Tibial artery (tissue), 4 donors: Measurements from ENCODE around the gene UCN2.
"Not testable (repeated sequence)": the region's sequence is repeated elsewhere in the genome, so short reads cannot be mapped to it uniquely, and the experiment has no call there.

ENCODE experiments used
- DNase-seq, 2 donors: peaks; one replicate each; pipeline ENCODE4 v3.0.0-alpha.2; 2019
- H3K27ac ChIP-seq, 2 donors: fragments of 200-600 bp; sonication (generic) in 1 of 2; 1 replicate in 1 of 2; 2 replicates in 1 of 2; pipeline ENCODE4 v1.5.1; 2018 to 2019; ENCODE audit warnings: mild to moderate bottlenecking in 1 of 2
- H3K27me3 ChIP-seq, 2 donors: fragments of 200-600 bp; sonication (generic) in 1 of 2; one replicate each; pipeline versions ENCODE4 v1.5.1 to v1.6.0; 2016 to 2019
- H3K36me3 ChIP-seq, 3 donors: fragments of 200-600 bp; sonication (generic) in 2 of 3; one replicate each; pipeline ENCODE4 v1.5.1; 2016 to 2019; ENCODE audit warnings: mild to moderate bottlenecking in 2 of 3
- H3K4me1 ChIP-seq, 4 donors: fragments of 200-600 bp; sonication (generic) in 2 of 4; 1 replicate in 3 of 4; 2 replicates in 1 of 4; pipeline ENCODE4 v1.5.1; 2016 to 2019
- H3K4me3 ChIP-seq, 2 donors: fragments of 200-600 bp; sonication (generic) in 1 of 2; 1 replicate in 1 of 2; 2 replicates in 1 of 2; pipeline ENCODE4 v1.5.1; 2018 to 2019; ENCODE audit warnings: mild to moderate bottlenecking in 2 of 2
- H3K9me3 ChIP-seq, 3 donors: fragments of 200-600 bp; sonication (generic) in 1 of 3; one replicate each; pipeline ENCODE4 v1.5.1; 2016 to 2019
- CTCF ChIP-seq, 2 experiments: fragments of 200-600 bp in 1 of 2; fragments of 450-650 bp in 1 of 2; IDR thresholded peaks; one replicate each; pipeline ENCODE4 v1.5.1; 2017 to 2019; ENCODE audit warnings: antibody characterized with exemption in 2 of 2, mild to moderate bottlenecking in 1 of 2, moderate library complexity in 1 of 2
- intact Hi-C: fragments of 100-400 bp; cut with DNase I; formaldehyde crosslinking; loops from one replicate; pipeline ENCODE4 v1.15.0; 2023; ENCODE audit warnings: low total_unique reads

UCN2 gene

GRCh38 chr3:48552111-48552951, 11.2 kb downstream of the UCN2 start:
- DNase-seq: no peak
- peaks cover 0 to 13% (median 6%) of the 10 kb centered on the region in 3 donors for H3K36me3 ChIP-seq
- intact Hi-C loops: no loop called here
- H3K4me1 ChIP-seq: peaks cover 0 to 21% (median 10%) of the 10 kb centered on the region in 4 donors
- no peaks in the 10 kb centered on the region for H3K27me3 ChIP-seq
- H3K9me3 ChIP-seq: no peaks in the 10 kb centered on the region
- H3K4me3 ChIP-seq: no peak overlapping the region
- H3K27ac ChIP-seq: no peak overlapping the region
- TF ChIP-seq CTCF (IDR thresholded peaks at IDR 0.05): no peak

GRCh38 chr3:48551651-48552050, 11.9 kb downstream of the UCN2 start:
- H3K4me3 ChIP-seq, intact Hi-C loops, H3K27ac ChIP-seq, H3K27me3 ChIP-seq, DNase-seq, H3K9me3 ChIP-seq: not testable (repeated sequence)
- peaks cover 2 to 15% (median 6%) of the 10 kb centered on the region in 3 donors for H3K36me3 ChIP-seq
- peaks cover 0 to 18% (median 8%) of the 10 kb centered on the region in 4 donors for H3K4me1 ChIP-seq

- intact Hi-C loops: loop anchor here (2.0 to 10.0 kb wide), 2 partner anchors 84 to 154 kb away; no protein-coding TSS in a partner anchor
Observed at GRCh38 chr3:48548729-48549705, 14.6 kb downstream of the UCN2 start.

GRCh38 chr3:48548126-48548525, 15.5 kb downstream of the UCN2 start:
- TF ChIP-seq CTCF (IDR thresholded peaks at IDR 0.05): no peak
- Histone ChIP-seq H3K4me3 (no peak overlapping the region), H3K27me3 (no peaks in the 10 kb centered on the region), H3K36me3 (peaks cover 6 to 20% (median 6%) of the 10 kb centered on the region in 3 donors), H3K4me1 (peaks cover 0 to 3% (median 0%) of the 10 kb centered on the region in 4 donors), H3K27ac (no peak overlapping the region), H3K9me3 (no peaks in the 10 kb centered on the region)
- DNase-seq: no peak
- intact Hi-C loops: loop anchor here (2.0 to 10.0 kb wide), 2 partner anchors 83 to 153 kb away; no protein-coding TSS in a partner anchor

More at GRCh38 chr3:48548729-48549705, 14.6 kb downstream of the UCN2 start:
- H3K27ac ChIP-seq: peak overlapping the region; percentile 11 to 17
- H3K4me1 ChIP-seq: peaks cover 0 to 3% (median 0%) of the 10 kb centered on the region in 4 donors
- peak; percentile 95 to 99 for TF ChIP-seq CTCF (IDR thresholded peaks at IDR 0.05)
- H3K4me3 ChIP-seq: no peak overlapping the region
- H3K36me3 ChIP-seq: peaks cover 6 to 15% (median 6%) of the 10 kb centered on the region in 3 donors
- H3K9me3 ChIP-seq: no peaks in the 10 kb centered on the region
- H3K27me3 ChIP-seq: no peaks in the 10 kb centered on the region
- DNase-seq: peak; percentile 88 to 93

GRCh38 chr3:48546203-48546829, 17.3 kb downstream of the UCN2 start:
- Histone ChIP-seq H3K36me3 (peaks cover 6 to 26% (median 6%) of the 10 kb centered on the region in 3 donors), H3K4me3 (no peak overlapping the region), H3K27me3 (no peaks in the 10 kb centered on the region), H3K9me3 (no peaks in the 10 kb centered on the region), H3K4me1 (peaks cover 0 to 3% (median 0%) of the 10 kb centered on the region in 4 donors), H3K27ac (no peak overlapping the region)
- intact Hi-C loops: loop anchor here (10.0 kb wide), 1 partner anchor 152 kb away; no protein-coding TSS in a partner anchor
- no peak for TF ChIP-seq CTCF (IDR thresholded peaks at IDR 0.05)
- no peak for DNase-seq
